Keratinocyte (primary cell): ENCODE measurements around the gene LRRC31. TPM values are rescaled to one million over a fixed set of nuclear protein-coding genes. Genes with fewer than 3 reads are reported as not detected.

Experiments
- DNase-seq: peaks from one replicate; pipeline ENCODE4 v3.0.0-alpha.2; 2011; ENCODE audit warnings: low read depth, missing footprints, low spot score
- FAIRE-seq: peaks from 2 replicates; lab custom pipeline; 2011; peaks lifted over from hg19 to GRCh38; lab: Jason Lieb, UNC
- H2AFZ ChIP-seq: 2 replicates; pipeline ENCODE4 v1.6.0; 2012; ENCODE audit warnings: low read length, control low read depth, inconsistent platforms; ENCODE audit not compliant: control insufficient read depth
- H3K27ac ChIP-seq: 2 replicates; pipeline ENCODE4 v1.5.1; 2011; ENCODE audit warnings: low read length; ENCODE audit not compliant: control insufficient read depth, insufficient read depth
- H3K27me3 ChIP-seq: 3 replicates; pipeline ENCODE4 v1.6.0; 2011; ENCODE audit warnings: low read length; ENCODE audit not compliant: control insufficient read depth, insufficient read depth; ENCODE audit errors: extremely low read depth
- H3K36me3 ChIP-seq, 2 experiments: 2 replicates in 1 of 2; 3 replicates in 1 of 2; pipeline ENCODE4 v1.5.1; 2011; ENCODE audit warnings: low read length in 2 of 2, mild to moderate bottlenecking in 1 of 2; ENCODE audit not compliant: control insufficient read depth in 2 of 2, insufficient read depth in 2 of 2; ENCODE audit errors: extremely low read depth in 1 of 2
- H3K4me1 ChIP-seq: 3 replicates; pipeline ENCODE4 v1.5.1; 2011; ENCODE audit warnings: low read length; ENCODE audit not compliant: control insufficient read depth, insufficient read depth; ENCODE audit errors: extremely low read depth
- H3K4me2 ChIP-seq: 3 replicates; pipeline ENCODE4 v1.6.0; 2011; ENCODE audit warnings: low read depth, low read length; ENCODE audit not compliant: control insufficient read depth, insufficient read depth; ENCODE audit errors: extremely low read depth
- H3K4me3 ChIP-seq, 3 experiments: fragments of 200-600 bp in 1 of 3; sonication (generic) in 1 of 3; 2 replicates in 2 of 3; 3 replicates in 1 of 3; pipeline ENCODE4 v1.5.1; 2011 to 2016; ENCODE audit warnings: low read length in 3 of 3, mild to moderate bottlenecking in 3 of 3, control low read depth in 2 of 3, inconsistent platforms in 1 of 3, low read depth in 1 of 3, mixed read lengths in 1 of 3, mixed run types in 1 of 3, moderate library complexity in 1 of 3; ENCODE audit not compliant: control insufficient read depth in 2 of 3, insufficient read depth in 2 of 3; ENCODE audit errors: extremely low read depth in 1 of 3
- H3K79me2 ChIP-seq: 2 replicates; pipeline ENCODE4 v1.6.0; 2012; ENCODE audit warnings: low read length; ENCODE audit not compliant: control insufficient read depth, insufficient read depth
- H3K9ac ChIP-seq: 3 replicates; pipeline ENCODE4 v1.6.0; 2011; ENCODE audit warnings: low read length; ENCODE audit not compliant: control insufficient read depth, insufficient read depth; ENCODE audit errors: extremely low read depth
- H3K9me1 ChIP-seq: 3 replicates; pipeline ENCODE4 v1.6.0; 2011; ENCODE audit warnings: low read length; ENCODE audit not compliant: control insufficient read depth, insufficient read depth; ENCODE audit errors: extremely low read depth
- H3K9me3 ChIP-seq: 2 replicates; pipeline ENCODE4 v1.5.1; 2012; ENCODE audit warnings: low read depth, low read length; ENCODE audit not compliant: control insufficient read depth
- H4K20me1 ChIP-seq: 3 replicates; pipeline ENCODE4 v1.6.0; 2011; ENCODE audit warnings: low read length; ENCODE audit not compliant: control insufficient read depth, insufficient read depth; ENCODE audit errors: extremely low read depth
- EZH2 ChIP-seq: IDR thresholded peaks from one replicate; pipeline ENCODE4 v1.6.1; 2012; ENCODE audit warnings: inconsistent platforms, mild to moderate bottlenecking, low read length, moderate library complexity
- dilution Hi-C: fragments of 300-500 bp; cut with MboI; formaldehyde crosslinking; loops from one replicate; pipeline ENCODE4 v1.7.0; 2020; ENCODE audit warnings: low sequenced_read_pairs; ENCODE audit not compliant: extremely low pct_ligation_motif_present
- polyA plus RNA-seq, 5 experiments: library from polyadenylated mRNA; depleted of rRNA in 3 of 5; stranded (reverse) in 3 of 5; stranded (forward) in 1 of 5; unstranded in 1 of 5; fragments of >200 nt; gene quantifications; 1 replicate in 1 of 5; 2 replicates in 3 of 5; 3 replicates in 1 of 5; pipeline versions ENCODE4 v1.2.1 to v1.2.3, GENCODE V29; 2011 to 2012; ENCODE audit warnings: missing spikeins in 2 of 5, low read depth in 1 of 5, low replicate concordance in 1 of 5
- TF ChIP-seq, protein P1 (sequence below), 3 experiments: IDR thresholded peaks in 1 of 3; conservative IDR thresholded peaks in 1 of 3; optimal IDR thresholded peaks in 1 of 3; 2 replicates in 2 of 3; 3 replicates in 1 of 3; pipeline versions ENCODE3 to v1.5.1; 2011; ENCODE audit warnings: low read length in 3 of 3, mild to moderate bottlenecking in 3 of 3, moderate library complexity in 2 of 3, control low read depth in 1 of 3, inconsistent platforms in 1 of 3; ENCODE audit not compliant: insufficient read depth in 2 of 3; ENCODE audit errors: extremely low read depth in 1 of 3

The LRRC31 gene
- polyA plus RNA-seq, 1 donor (not counting 4 experiments of a cell fraction or from before 2014, with no cell fraction given), result not detected

DNA sequence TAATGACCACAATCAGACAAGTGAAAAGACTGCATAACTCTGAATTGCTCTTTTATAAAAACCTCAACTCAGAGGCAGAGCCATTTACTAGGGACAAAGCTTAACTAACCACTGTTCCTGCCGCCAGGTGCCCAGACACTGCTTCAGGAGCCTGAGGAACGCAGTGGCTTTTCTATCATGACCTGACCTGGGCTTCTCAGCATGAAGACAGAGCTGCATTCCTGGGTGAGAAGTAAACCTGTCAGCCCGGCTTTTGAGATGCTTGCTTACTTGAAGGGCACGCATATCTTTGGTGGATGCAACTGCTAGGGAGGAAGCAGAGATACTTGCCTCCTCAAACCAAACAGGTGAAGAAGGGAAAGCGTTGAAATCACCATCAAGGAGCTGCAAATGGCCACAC, 7.9 kb downstream of the LRRC31 start:
- H3K79me2 ChIP-seq, result no peaks in the 10 kb centered on the region
- TF ChIP-seq EZH2, result no peak
- TF ChIP-seq, protein P1, sequence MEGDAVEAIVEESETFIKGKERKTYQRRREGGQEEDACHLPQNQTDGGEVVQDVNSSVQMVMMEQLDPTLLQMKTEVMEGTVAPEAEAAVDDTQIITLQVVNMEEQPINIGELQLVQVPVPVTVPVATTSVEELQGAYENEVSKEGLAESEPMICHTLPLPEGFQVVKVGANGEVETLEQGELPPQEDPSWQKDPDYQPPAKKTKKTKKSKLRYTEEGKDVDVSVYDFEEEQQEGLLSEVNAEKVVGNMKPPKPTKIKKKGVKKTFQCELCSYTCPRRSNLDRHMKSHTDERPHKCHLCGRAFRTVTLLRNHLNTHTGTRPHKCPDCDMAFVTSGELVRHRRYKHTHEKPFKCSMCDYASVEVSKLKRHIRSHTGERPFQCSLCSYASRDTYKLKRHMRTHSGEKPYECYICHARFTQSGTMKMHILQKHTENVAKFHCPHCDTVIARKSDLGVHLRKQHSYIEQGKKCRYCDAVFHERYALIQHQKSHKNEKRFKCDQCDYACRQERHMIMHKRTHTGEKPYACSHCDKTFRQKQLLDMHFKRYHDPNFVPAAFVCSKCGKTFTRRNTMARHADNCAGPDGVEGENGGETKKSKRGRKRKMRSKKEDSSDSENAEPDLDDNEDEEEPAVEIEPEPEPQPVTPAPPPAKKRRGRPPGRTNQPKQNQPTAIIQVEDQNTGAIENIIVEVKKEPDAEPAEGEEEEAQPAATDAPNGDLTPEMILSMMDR (optimal IDR thresholded peaks at IDR 0.05 in 1 of 3, IDR thresholded peaks at IDR 0.05 in 1 of 3, conservative IDR thresholded peaks at IDR 0.05 in 1 of 3; ENCODE audit: extremely low read depth in 1 of 3, insufficient read depth in 2 of 3, low read length in 3 of 3), result no peak
- H3K9ac ChIP-seq, result no peak overlapping the region
- H3K27me3 ChIP-seq, result peaks cover 3% of the 10 kb centered on the region
- H3K9me3 ChIP-seq, result no peaks in the 10 kb centered on the region
- no peak for DNase-seq
- H2AFZ ChIP-seq, result no peak overlapping the region
- no peaks in the 10 kb centered on the region for H3K36me3 ChIP-seq
- no peak for FAIRE-seq
- no peak overlapping the region for H3K4me2 ChIP-seq
- no peaks in the 10 kb centered on the region for H3K4me1 ChIP-seq
- H3K27ac ChIP-seq, result no peak overlapping the region
- dilution Hi-C loops, result no loop called here
- H3K9me1 ChIP-seq, result no peaks in the 10 kb centered on the region
- H4K20me1 ChIP-seq, result no peaks in the 10 kb centered on the region
- H3K4me3 ChIP-seq, result no peak overlapping the region

DNA sequence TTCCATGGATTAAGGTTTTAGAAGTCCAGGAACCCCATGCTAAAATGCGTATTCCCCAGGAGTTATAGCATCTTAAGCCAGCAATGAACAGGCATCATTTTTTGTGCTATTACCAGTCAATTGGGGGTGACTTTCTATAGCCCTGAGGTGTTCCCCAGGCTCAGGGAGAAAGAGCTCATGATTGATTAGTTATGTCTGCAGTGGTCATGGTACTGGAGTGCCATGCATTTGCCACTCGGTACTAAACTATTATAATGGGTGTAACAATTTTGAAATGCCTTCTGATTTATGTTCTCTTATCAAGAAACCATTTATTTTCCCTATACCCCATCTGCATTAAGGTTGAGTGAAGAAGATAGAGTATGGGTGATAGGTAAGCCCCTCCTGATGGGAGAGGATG, 11.9 kb downstream of the LRRC31 start:
- no peak overlapping the region for H3K9ac ChIP-seq
- no peaks in the 10 kb centered on the region for H4K20me1 ChIP-seq
- H3K9me3 ChIP-seq, result no peaks in the 10 kb centered on the region
- no peaks in the 10 kb centered on the region for H3K79me2 ChIP-seq
- no peak for TF ChIP-seq EZH2
- TF ChIP-seq, protein P1 (optimal IDR thresholded peaks at IDR 0.05 in 1 of 3, IDR thresholded peaks at IDR 0.05 in 1 of 3, conservative IDR thresholded peaks at IDR 0.05 in 1 of 3; ENCODE audit: extremely low read depth in 1 of 3, insufficient read depth in 2 of 3, low read length in 3 of 3), result no peak
- FAIRE-seq (no peak), DNase-seq (no peak)
- no peak overlapping the region for H3K4me2 ChIP-seq
- no peaks in the 10 kb centered on the region for H3K9me1 ChIP-seq
- H2AFZ ChIP-seq, result no peak overlapping the region
- peaks cover 3% of the 10 kb centered on the region for H3K27me3 ChIP-seq
- H3K36me3 ChIP-seq, result no peaks in the 10 kb centered on the region
- dilution Hi-C loops, result no loop called here
- no peak overlapping the region for H3K4me3 ChIP-seq
- no peaks in the 10 kb centered on the region for H3K4me1 ChIP-seq
- no peak overlapping the region for H3K27ac ChIP-seq
